ENCODE measurements around the gene CTBP2. TPM values are rescaled to one million over a fixed set of nuclear protein-coding genes. Genes with fewer than 3 reads are reported as not detected.

CTBP2 gene
- total and polyA plus RNA-seq, 10 of the 15 experiments (the other 5 are each of a cell fraction or from before 2014, with no cell fraction given) = 0.02 to 0.72 (median 0.06) TPM; not detected in 2

GRCh38 chr10:125133696-125134482 is 26.5 kb downstream of the CTBP2 start (continued):
- TF ChIP-seq ZNF384 (IDR thresholded peaks at IDR 0.05; ENCODE audit: borderline replicate concordance, low read depth, low read length) = no peak
- no peak for TF ChIP-seq SREBF2 (IDR thresholded peaks at IDR 0.05; ENCODE audit: low read length)
- TF ChIP-seq BHLHE40 (IDR thresholded peaks at IDR 0.05; ENCODE audit: borderline replicate concordance in 1 of 2, low read depth in 2 of 2, low read length in 1 of 2) = no peak

- H3K9me3 ChIP-seq (replicated peaks; ENCODE audit: control insufficient read depth, insufficient read depth, low read length) = no peaks in the 10 kb centered on the region
- ChIA-PET POLR2A (no interaction called here), RAD21 (ENCODE audit: unreplicated experiment) (no interaction called here), CTCF (no interaction called here), SMC1A (ENCODE audit: uncharacterized antibody, unreplicated experiment) (no interaction called here)
- no peak for FAIRE-seq
- H3K36me3 ChIP-seq (ENCODE audit: control insufficient read depth in 2 of 2, insufficient read depth in 2 of 2, low read length in 1 of 2) = no peaks in the 10 kb centered on the region
- H3K27me3 ChIP-seq (replicated peaks in 1 of 2; ENCODE audit: control insufficient read depth in 2 of 2, insufficient read depth in 2 of 2, low read length in 1 of 2) = peaks cover 1 to 4% of the 10 kb centered on the region in 2 experiments; a peak in 1 of 4 replicates
- H3K4me2 ChIP-seq (ENCODE audit: control insufficient read depth, insufficient read depth) = no peak overlapping the region
- no peak for DNase-seq (ENCODE audit: low read depth, low spot score)
- intact Hi-C loops (cut with micrococcal nuclease; ENCODE audit: unreplicated experiment) (no loop called here), in situ Hi-C loops (cut with MboI) (no loop called here)
- no peaks in the 10 kb centered on the region for H3K79me2 ChIP-seq (ENCODE audit: control insufficient read depth, insufficient read depth, low read length)
- BruUV-seq (replicated peaks) = no TSS peak
- ATAC-seq = no peak
- no peak overlapping the region for H3K9ac ChIP-seq (ENCODE audit: control insufficient read depth, insufficient read depth, low read length)
- no peak overlapping the region for H3K27ac ChIP-seq (ENCODE audit: control insufficient read depth, insufficient read depth)
- 33% methylated on average over 4 of the region's 4 CpGs for WGBS (ENCODE audit: insufficient coverage, insufficient replicate concordance, low lambda C conversion rate, missing lambda C conversion rate)
- no peaks in the 10 kb centered on the region for H4K20me1 ChIP-seq (ENCODE audit: control insufficient read depth, insufficient read depth)
- H3K4me3 ChIP-seq = no peak overlapping the region
- H2AFZ ChIP-seq (ENCODE audit: control insufficient read depth, low read depth, low read length) = no peak overlapping the region
- H3K4me1 ChIP-seq (ENCODE audit: control insufficient read depth, insufficient read depth, low read length) = no peaks in the 10 kb centered on the region
- TF ChIP-seq ZBTB4 (CRISPR knock-in tag; IDR thresholded peaks at IDR 0.05) (no peak), MTA3 (IDR thresholded peaks at IDR 0.05; ENCODE audit: borderline replicate concordance, low read length) (no peak), RB1 (IDR thresholded peaks at IDR 0.05; ENCODE audit: borderline replicate concordance) (no peak), NFIC (IDR thresholded peaks at IDR 0.05; ENCODE audit: low read depth, low read length) (no peak), POU2F2 (IDR thresholded peaks at IDR 0.05; ENCODE audit: borderline replicate concordance, low read depth, low read length) (no peak), CBX3 (IDR thresholded peaks at IDR 0.05; ENCODE audit: borderline replicate concordance, low read depth) (no peak), FOXM1 (IDR thresholded peaks at IDR 0.05; ENCODE audit: low read depth, low read length) (no peak), ZNF622 (IDR thresholded peaks at IDR 0.05) (no peak), SUZ12 (IDR thresholded peaks at IDR 0.05; ENCODE audit: unreplicated experiment) (no peak), MTA2 (IDR thresholded peaks at IDR 0.05; ENCODE audit: low read depth) (no peak), SIX5 (IDR thresholded peaks at IDR 0.05; ENCODE audit: low read depth, low read length, severe bottlenecking) (no peak), RELA (IDR thresholded peaks at IDR 0.05; ENCODE audit: borderline replicate concordance, partially characterized antibody) (no peak), CEBPZ (IDR thresholded peaks at IDR 0.05; ENCODE audit: low read depth, low read length) (no peak), EZH2 (IDR thresholded peaks at IDR 0.05; ENCODE audit: borderline replicate concordance, control insufficient read depth, low read depth, low read length) (no peak)
Observed at GRCh38 chr10:125132344-125132743, 28.0 kb downstream of the CTBP2 start.

All from GM12878 (cell line).